HG02885 (cell line): ENCODE results near the gene TMEM50B.
A peak's percentile ranks its signal among the peaks of the same experiment; 100 is the strongest.
"Not testable (repeated sequence)": the region's sequence is repeated elsewhere in the genome, so short reads cannot be mapped to it uniquely, and the experiment has no call there.

Experiments used
- ATAC-seq: cut with Tn5 transposase; IDR thresholded peaks from one replicate; pipeline ENCODE4 v1.9.1; 2021; ENCODE audit warnings: mild to moderate bottlenecking; ENCODE audit not compliant: unreplicated experiment, poor library complexity

The TMEM50B gene

DNA sequence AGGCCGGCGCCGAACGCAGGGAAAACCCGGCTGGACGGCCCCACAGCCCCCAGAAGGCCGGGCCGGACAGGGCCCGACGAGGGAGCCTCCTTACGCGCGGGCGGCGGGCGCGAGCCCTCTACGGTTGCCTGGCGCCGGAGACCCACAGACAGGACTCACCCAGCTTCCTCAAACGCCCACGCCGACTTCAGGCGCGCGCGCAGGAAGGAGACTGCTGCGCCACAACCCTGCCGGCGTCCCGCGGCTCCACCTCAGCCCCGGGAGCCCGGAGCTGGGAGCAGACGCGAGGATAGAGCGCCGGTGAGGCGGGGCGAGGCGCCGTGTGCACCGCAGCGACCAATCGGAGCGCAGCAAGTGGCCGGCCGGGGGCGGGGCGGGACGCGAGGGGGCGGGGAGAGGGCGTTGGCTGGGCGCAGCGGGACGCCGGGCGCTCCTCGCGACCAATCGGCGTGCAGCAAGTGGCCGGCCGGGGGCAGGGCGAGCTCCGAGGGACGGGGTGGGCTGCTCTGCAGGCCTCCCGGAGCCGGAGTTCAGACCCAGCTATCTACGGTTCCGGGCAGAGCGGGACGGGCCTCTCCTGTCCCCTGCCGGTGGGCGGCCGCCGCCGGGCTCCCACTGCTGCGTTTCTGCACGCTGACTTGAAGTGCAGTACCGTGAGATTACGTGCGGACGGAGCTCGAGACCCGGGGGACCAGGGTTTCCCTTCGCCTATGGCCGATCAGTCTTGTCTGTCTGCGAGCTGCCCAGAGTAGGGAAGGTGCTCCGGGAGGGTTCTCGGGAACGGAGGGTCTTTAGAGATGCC lies at the start of gene TMEM50B:
TSS of gene TMEM50B (minus strand) at position 296 of the 802 bp plus-strand sequence. CDS start 11,089 bp downstream, outside the sequence.
- peak; percentile 94 for ATAC-seq

DNA sequence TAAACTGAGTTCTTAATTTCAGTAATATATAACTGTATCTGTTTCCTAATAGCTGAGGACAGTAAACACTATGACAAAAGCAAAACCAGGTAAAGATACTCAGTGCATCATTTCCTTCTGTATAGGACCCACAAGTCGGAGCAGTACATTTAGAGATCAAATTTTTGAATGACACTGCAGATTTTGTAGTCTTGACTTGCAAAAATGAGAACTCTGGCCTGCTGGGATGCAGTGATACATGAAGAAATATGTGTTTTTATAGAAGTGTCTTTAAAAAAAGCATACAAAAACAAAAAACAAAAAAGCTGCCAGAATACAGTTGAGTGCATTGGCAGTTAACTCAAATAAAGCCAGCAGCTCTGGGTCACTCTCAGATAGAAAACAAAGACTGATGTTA lies 43.2 kb upstream of the TMEM50B start:
- no peak for ATAC-seq

DNA sequence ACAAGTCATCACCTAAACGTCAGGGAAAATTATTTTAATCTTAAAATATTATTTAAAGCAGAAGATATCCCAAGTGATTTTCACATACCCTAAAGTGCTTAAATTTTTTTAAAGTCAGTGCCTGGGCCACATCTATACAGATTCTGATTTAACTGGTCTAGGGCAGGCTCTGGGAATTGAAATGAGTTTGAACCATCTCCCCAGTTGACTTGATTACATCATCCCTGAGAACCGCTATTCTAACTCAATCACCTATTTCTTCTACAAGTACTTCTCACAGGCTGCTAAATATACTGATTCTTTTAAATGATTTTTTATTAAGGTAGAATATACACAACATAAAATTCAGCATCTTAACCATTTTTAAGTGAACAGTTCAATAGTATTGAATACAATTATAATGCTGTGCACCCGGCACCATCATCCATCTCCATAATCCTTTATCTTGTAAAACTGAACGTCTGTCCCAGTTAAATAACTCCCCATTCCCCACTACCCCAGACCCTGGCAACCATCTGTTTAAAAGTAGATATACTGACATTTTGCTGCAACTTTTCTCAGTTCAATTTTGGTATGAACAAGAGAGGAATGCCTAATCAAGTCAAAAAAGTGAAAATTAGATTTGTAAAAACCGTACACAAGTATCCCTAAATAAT lies 42.7 kb upstream of the TMEM50B start:
- no peak for ATAC-seq

- ATAC-seq: no peak
Measured at GRCh38 chr21:33518899-33519298, 39.1 kb upstream of the TMEM50B start.

DNA sequence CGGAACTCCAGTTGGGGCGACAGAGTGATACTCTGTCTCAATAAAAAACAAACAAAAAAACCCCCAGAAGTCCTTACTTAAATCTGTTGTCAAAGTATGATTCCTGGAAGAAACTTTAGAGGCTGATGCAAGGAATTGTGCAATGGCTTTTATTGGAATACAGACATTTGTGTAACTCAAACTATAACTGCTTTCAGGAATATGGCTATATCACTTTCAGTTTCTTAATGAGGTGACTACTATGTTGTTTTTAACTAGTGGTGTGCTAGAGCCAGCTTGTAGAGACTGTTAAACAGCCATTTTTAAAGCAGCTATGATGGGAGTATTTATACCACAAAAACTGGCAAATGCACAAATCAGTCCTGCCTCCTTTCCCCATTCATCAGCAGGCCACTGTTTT lies 34.5 kb upstream of the TMEM50B start:
- ATAC-seq: no peak

DNA sequence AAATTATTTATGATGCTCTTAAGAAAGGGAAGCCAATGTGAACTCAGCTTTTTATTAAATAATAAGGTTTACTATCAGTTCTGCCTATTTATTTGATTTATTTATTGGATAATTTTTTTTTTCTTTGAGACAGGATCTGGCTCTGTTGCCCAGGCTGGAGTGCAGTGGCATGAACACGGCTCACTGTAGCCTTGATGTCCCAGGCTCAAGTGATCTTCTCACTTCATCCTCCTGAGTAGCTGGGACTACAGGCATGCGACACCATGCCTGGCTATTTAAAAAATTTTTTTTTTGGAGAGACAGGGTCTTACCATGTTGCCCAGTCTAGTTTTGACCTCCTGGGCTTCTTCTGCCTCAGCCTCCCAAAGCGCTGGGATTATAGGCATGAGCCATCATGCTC lies 32.7 kb upstream of the TMEM50B start:
- no peak for ATAC-seq

GRCh38 chr21:33511639-33512038 lies 31.9 kb upstream of the TMEM50B start:
- ATAC-seq: no peak

DNA sequence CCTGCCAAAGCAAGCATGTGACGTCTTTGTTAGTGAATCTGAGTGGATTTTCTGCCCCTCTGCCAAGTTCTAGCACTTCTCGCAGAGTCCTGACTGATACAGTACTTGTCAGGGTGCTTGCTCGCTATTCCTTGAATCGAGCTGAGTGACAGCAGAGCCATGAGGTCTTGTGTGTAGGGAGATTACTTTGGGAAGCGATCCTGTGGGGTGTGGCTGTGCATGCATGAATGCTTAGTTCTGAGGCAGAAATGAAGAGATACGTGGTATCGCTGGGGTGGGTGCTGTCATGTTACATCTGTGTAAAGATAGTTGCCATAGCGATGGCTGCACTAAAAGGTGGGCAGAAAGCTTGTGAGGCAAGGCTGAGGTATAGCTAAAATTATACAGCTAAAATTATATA lies 31.1 kb upstream of the TMEM50B start:
- ATAC-seq: no peak

GRCh38 chr21:33507003-33507402 lies 27.2 kb upstream of the TMEM50B start:
- ATAC-seq: not testable (repeated sequence)

DNA sequence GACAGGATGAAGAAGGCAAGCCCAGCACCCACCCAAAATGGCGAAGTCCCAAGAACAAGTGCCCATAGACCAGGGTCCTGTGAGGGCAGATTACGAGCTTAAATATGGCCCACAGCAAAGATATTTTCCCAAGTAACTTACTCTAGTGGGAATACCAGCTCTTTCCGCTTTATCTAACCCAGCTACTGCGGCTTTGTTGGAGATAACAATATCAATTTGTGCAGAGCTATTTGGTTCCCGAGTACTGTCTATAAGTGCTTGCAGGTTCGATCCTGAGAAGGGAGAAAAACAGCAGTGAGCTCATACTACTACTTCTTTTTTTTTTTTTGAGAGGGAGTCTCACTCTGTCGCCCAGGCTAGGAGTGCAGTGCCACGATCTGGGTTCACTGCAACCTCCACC lies 26.1 kb upstream of the TMEM50B start:
- no peak for ATAC-seq

- ATAC-seq: no peak
Measured at GRCh38 chr21:33496345-33496744, 16.6 kb upstream of the TMEM50B start.

DNA sequence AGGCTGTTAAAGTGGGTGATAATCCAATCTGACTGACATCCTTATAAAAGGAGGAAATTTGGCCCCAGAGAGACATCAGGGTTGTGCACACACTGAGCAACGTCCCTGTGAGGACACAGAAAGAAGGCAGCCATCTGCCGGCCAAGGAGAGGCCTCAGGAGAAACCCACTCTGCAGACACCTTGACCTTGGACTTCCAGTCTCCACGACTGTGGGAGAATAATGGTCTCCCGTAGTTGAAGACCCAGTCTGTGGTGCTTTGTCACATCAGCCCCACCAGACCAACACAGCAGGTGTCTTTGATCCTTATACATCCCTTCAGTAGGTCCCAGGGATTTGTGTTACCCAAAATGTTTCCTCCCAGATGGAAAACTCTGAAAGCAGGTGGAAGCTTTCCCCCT lies 16.0 kb upstream of the TMEM50B start:
- no peak for ATAC-seq

- ATAC-seq: no peak
Measured at GRCh38 chr21:33493756-33494155, 14.0 kb upstream of the TMEM50B start.

DNA sequence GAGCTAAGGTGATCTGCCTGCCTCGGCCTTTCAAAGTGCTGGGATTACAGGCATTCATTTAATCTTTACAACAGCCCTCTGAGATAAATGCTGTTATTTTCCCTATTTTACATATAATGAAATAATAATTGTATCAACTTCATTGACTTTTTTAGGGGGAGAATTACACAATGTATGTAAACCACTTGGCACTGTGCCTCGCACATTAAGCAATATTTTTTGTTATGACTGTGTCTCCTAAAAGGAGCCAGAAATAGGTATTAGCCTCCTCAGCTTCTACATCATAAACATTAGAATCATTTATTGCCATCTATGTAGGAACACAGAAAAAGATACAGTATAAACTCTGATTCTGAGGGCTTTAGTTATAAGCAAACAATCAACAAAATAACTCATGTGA lies 12.8 kb upstream of the TMEM50B start:
- no peak for ATAC-seq

DNA sequence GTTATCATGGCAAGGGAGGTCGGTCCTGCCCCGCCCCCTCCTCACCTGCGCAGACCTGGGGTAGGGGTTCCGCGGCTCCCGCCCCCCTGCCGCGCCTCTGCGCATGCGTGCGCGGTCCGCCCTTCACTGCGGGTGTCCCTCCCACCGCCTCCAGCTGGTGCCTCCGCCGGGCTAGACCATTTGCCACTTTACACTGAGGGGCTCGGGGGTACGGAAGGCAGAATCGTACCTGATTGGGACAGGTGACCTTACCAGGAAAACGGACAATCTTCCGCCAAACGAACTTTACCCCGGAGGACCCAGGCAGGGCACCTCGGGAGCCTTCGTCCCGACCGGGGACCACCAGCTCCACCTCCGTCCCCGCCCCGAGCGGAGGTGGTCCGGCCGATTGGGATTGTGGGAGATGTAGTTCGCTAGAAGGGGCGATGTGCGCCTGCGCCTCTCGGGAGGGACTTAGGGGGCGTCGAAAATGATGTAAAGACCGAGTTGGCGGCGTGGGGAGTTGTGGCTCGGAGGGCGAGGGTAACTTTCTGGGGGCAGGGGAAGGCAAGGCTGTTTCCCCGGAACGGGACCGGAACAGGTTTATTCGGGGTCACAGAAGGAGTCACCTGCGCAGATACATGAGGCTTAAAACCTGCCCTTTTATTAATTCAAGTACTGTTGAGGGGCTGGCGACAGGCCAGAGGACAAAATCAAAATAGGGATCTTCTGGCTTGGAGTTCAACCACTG lies 11.8 kb upstream of the TMEM50B start, which contains the start of gene DNAJC28:
TSS of gene DNAJC28 (minus strand) at position 344 of the 730 bp plus-strand sequence. CDS start 2,323 bp downstream, outside the sequence.
- ATAC-seq: peak; percentile 99

DNA sequence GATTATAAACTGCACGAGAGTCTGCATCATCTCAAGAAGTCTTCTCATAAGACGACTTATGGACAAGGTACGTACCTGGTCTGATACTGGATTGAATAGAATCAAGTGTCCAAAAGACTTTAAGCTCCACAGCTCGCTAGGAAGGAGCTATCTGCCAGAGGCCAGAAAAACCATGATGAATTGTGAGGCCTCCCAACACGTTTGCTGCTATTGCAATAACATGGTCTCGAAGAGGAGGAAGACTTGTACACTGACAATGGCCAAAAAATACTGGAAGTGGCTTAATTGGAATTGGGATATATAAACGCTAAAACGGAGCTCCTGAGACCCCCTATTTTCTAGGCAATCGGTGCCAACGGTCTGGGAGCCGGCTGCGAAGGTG lies 11.2 kb upstream of the TMEM50B start:
- no peak for ATAC-seq

DNA sequence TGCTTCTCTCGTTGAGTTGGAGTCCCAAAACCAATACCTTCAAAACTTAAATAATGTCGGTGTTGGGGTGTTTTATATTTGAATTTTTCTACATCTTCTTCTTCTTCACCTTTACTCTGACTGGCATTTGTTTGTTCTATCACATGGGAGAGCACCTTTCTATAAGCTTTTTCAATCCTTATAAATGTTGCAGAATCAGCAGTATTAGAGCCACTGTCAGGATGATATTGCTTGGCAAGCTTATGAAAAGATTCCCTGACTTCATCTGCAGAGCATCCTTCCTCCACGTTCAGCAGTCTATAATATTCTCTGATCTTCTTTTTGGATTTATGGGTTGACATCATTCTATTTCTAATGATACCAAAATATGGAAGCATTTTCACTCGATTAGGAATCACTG lies 9.2 kb upstream of the TMEM50B start:
- no peak for ATAC-seq

GRCh38 chr21:33487996-33488395 lies 8.2 kb upstream of the TMEM50B start:
- ATAC-seq: no peak

DNA sequence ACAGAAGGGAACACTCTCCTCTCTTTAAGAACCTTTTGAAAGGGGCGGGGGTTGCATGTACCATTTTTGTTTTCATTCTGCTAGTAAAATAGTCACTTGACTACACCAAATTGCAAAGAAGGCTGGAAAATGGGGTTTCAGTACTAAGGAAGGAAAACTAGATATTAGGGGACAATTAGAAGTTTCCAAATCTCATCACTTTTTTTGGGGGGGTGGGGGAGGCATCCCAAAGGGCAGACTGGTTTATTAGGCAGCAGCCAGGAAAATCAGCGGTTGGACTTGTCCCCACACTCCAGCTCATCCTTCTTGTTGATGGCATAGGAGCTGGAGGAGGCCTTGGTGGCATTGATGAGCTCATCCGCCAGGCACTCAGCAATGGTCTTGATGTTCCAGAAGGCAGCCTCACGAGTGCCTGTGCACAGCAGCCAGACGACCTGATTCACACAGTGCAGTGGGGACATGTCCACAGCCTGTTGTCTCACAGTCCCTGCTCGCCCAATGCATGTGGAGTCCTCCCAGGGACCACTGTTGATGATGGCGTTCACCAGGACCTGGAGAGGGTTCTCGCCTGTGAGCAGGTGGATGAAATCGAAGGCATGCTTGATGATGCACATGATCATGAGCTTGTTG lies 1.7 kb upstream of the TMEM50B start:
- no peak for ATAC-seq

GRCh38 chr21:33480481-33481103 lies 818 bp upstream of the TMEM50B start:
- ATAC-seq: no peak
